ENCODE data around the gene SGIP1.

The SGIP1 gene

DNA sequence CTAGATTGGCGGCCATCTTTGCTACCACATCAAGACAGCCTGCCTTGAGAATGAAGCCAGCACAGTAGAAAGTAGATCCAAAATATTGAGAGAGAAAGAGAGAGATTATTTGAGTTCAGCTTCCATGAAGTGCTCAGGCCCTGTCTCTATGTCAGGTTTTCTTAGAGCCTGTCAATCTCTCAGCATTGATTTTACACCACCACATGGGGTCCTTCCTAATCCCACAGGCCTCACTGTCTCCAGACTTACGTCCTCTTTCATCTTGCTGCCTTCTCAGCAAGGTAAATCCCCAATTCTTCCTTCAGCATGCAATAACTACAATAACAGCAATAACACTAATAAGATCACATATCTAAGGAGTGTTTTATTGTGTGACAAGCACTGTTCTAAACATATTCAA lies 239.3 kb downstream of the SGIP1 start:
- Histone ChIP-seq H3K4me2 (ENCODE audit: low read depth, low read length) (no peak overlapping the region), H2AFZ (ENCODE audit: low read length) (no peak overlapping the region), H3K9me3 (replicated peaks; ENCODE audit: insufficient read depth, low read length) (no peaks in the 10 kb centered on the region), H3K27ac (ENCODE audit: low read length) (no peak overlapping the region), H3K4me1 (ENCODE audit: low read length) (peaks cover 39% of the 10 kb centered on the region), H3K9ac (ENCODE audit: low read length) (no peak overlapping the region), H3K4me3 (ENCODE audit: low read length) (no peak overlapping the region), H3F3A (ENCODE audit: insufficient read depth, low read length) (peaks cover 21% of the 10 kb centered on the region), H3K36me3 (replicated peaks; ENCODE audit: insufficient read depth, low read length) (no peaks in the 10 kb centered on the region), H3K9me2 (replicated peaks; ENCODE audit: insufficient read depth, low read length) (no peaks in the 10 kb centered on the region), H4K20me1 (ENCODE audit: insufficient read depth, low read length) (no peaks in the 10 kb centered on the region), H3K79me2 (ENCODE audit: low read length) (no peaks in the 10 kb centered on the region), H3K27me3 (replicated peaks; ENCODE audit: insufficient read depth, low read length) (no peaks in the 10 kb centered on the region)
- TF ChIP-seq, protein P1, sequence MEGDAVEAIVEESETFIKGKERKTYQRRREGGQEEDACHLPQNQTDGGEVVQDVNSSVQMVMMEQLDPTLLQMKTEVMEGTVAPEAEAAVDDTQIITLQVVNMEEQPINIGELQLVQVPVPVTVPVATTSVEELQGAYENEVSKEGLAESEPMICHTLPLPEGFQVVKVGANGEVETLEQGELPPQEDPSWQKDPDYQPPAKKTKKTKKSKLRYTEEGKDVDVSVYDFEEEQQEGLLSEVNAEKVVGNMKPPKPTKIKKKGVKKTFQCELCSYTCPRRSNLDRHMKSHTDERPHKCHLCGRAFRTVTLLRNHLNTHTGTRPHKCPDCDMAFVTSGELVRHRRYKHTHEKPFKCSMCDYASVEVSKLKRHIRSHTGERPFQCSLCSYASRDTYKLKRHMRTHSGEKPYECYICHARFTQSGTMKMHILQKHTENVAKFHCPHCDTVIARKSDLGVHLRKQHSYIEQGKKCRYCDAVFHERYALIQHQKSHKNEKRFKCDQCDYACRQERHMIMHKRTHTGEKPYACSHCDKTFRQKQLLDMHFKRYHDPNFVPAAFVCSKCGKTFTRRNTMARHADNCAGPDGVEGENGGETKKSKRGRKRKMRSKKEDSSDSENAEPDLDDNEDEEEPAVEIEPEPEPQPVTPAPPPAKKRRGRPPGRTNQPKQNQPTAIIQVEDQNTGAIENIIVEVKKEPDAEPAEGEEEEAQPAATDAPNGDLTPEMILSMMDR (IDR thresholded peaks at IDR 0.05; ENCODE audit: low read length) = no peak
- no peak for TF ChIP-seq EZH2 (optimal IDR thresholded peaks at IDR 0.05; ENCODE audit: low read depth, low read length)
- no peak for TF ChIP-seq EZH2phosphoT487 (IDR thresholded peaks at IDR 0.05; ENCODE audit: low read length)
- no peak for DNase-seq

DNA sequence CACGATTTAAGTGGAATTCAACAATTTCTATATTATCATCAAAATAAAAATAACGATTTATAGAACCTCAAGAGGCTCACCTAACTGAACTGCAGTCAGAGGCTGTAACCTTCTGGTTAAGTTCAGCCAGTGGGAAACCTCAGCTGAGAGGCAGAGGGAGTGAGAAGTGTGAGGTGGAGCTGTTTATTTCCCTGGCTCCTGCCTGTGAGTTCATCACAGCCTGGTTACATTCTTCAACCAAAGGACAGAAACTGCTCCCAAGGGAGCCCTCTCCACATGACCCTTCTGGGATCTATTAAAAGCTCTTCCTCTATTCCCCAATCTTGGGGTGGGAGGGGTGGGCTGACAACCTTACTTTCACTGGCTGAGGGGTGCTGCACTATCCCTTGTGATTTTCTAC lies 240.5 kb downstream of the SGIP1 start:
- Histone ChIP-seq H3K27ac (ENCODE audit: low read length) (no peak overlapping the region), H3K36me3 (replicated peaks; ENCODE audit: insufficient read depth, low read length) (no peaks in the 10 kb centered on the region), H3K4me3 (ENCODE audit: low read length) (no peak overlapping the region), H3F3A (ENCODE audit: insufficient read depth, low read length) (peaks cover 24% of the 10 kb centered on the region), H3K9ac (ENCODE audit: low read length) (no peak overlapping the region), H3K9me3 (replicated peaks; ENCODE audit: insufficient read depth, low read length) (no peaks in the 10 kb centered on the region), H4K20me1 (ENCODE audit: insufficient read depth, low read length) (no peaks in the 10 kb centered on the region), H3K4me2 (ENCODE audit: low read depth, low read length) (no peak overlapping the region), H3K9me2 (replicated peaks; ENCODE audit: insufficient read depth, low read length) (no peaks in the 10 kb centered on the region), H2AFZ (ENCODE audit: low read length) (no peak overlapping the region), H3K79me2 (ENCODE audit: low read length) (no peaks in the 10 kb centered on the region), H3K4me1 (ENCODE audit: low read length) (peaks cover 35% of the 10 kb centered on the region), H3K27me3 (replicated peaks; ENCODE audit: insufficient read depth, low read length) (no peaks in the 10 kb centered on the region)
- TF ChIP-seq, protein P1 (IDR thresholded peaks at IDR 0.05; ENCODE audit: low read length) = no peak
- TF ChIP-seq EZH2phosphoT487 (IDR thresholded peaks at IDR 0.05; ENCODE audit: low read length) = no peak
- no peak for TF ChIP-seq EZH2 (optimal IDR thresholded peaks at IDR 0.05; ENCODE audit: low read depth, low read length)
- no peak for DNase-seq

DNA sequence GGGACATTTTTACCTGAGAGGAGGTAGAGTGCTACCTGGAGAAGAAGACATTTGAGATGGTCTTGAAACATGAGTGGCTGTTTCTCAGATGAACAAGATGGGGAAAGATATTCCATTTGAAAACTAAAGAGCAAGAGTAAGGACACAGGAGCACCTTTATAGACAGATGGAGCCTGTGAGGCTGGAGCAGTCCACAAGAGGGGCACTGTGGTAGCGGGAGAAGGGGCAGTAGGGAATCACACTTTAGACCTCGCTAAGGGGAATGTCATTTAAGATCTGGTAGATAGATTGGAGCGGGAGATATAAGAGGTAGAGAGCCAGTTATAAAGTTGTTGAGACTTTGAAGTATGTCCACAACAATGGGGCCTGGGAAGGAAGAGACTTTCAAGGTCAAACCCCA lies 241.7 kb downstream of the SGIP1 start:
- Histone ChIP-seq H2AFZ (ENCODE audit: low read length) (no peak overlapping the region), H3K4me3 (ENCODE audit: low read length) (no peak overlapping the region), H3K79me2 (ENCODE audit: low read length) (no peaks in the 10 kb centered on the region), H4K20me1 (ENCODE audit: insufficient read depth, low read length) (no peaks in the 10 kb centered on the region), H3K4me1 (ENCODE audit: low read length) (peaks cover 30% of the 10 kb centered on the region), H3K27ac (ENCODE audit: low read length) (no peak overlapping the region), H3K9me3 (replicated peaks; ENCODE audit: insufficient read depth, low read length) (no peaks in the 10 kb centered on the region), H3K27me3 (replicated peaks; ENCODE audit: insufficient read depth, low read length) (no peaks in the 10 kb centered on the region), H3K4me2 (ENCODE audit: low read depth, low read length) (no peak overlapping the region), H3K9ac (ENCODE audit: low read length) (no peak overlapping the region), H3K36me3 (replicated peaks; ENCODE audit: insufficient read depth, low read length) (no peaks in the 10 kb centered on the region), H3F3A (ENCODE audit: insufficient read depth, low read length) (peaks cover 18% of the 10 kb centered on the region), H3K9me2 (replicated peaks; ENCODE audit: insufficient read depth, low read length) (no peaks in the 10 kb centered on the region)
- DNase-seq = no peak
- TF ChIP-seq, protein P1 (IDR thresholded peaks at IDR 0.05; ENCODE audit: low read length) = no peak
- TF ChIP-seq EZH2 (optimal IDR thresholded peaks at IDR 0.05; ENCODE audit: low read depth, low read length) (no peak), EZH2phosphoT487 (IDR thresholded peaks at IDR 0.05; ENCODE audit: low read length) (no peak)
